Activated naive CD8-positive, alpha-beta T cell treated with anti-CD3 and anti-CD28 coated beads for 36 hours (primary cell): ENCODE results near the gene PKIB. TPM values are rescaled to one million over a fixed set of nuclear protein-coding genes. Genes with fewer than 3 reads are reported as not detected.
"Not testable (repeated sequence)": the region's sequence is repeated elsewhere in the genome, so short reads cannot be mapped to it uniquely, and the experiment has no call there.

Experiments
- DNase-seq: peaks from one replicate; pipeline ENCODE4 v3.0.0; 2021
- H3K27ac Mint-ChIP-seq: one replicate; pipeline ENCODE4 v1.8.0; 2022; ENCODE audit warnings: mild to moderate bottlenecking, moderate library complexity, mixed read lengths
- H3K27me3 Mint-ChIP-seq: one replicate; pipeline ENCODE4 v1.8.0; 2022; ENCODE audit warnings: mild to moderate bottlenecking, mixed read lengths
- H3K36me3 Mint-ChIP-seq: one replicate; pipeline ENCODE4 v1.8.0; 2021; ENCODE audit warnings: mild to moderate bottlenecking, mixed read lengths
- H3K4me1 Mint-ChIP-seq: one replicate; pipeline ENCODE4 v1.8.0; 2021; ENCODE audit warnings: mixed read lengths
- H3K4me3 Mint-ChIP-seq: one replicate; pipeline ENCODE4 v1.8.0; 2022; ENCODE audit warnings: mild to moderate bottlenecking, moderate library complexity, mixed read lengths
- H3K9me3 Mint-ChIP-seq: one replicate; pipeline ENCODE4 v1.8.0; 2022; ENCODE audit warnings: mixed read lengths
- total RNA-seq, 2 experiments: library from RNA; stranded (reverse); gene quantifications; one replicate each; pipeline ENCODE4 v1.2.3, GENCODE V29; 2021

PKIB gene
- under 1 TPM; 0.52 to 0.62 TPM for total RNA-seq

DNA sequence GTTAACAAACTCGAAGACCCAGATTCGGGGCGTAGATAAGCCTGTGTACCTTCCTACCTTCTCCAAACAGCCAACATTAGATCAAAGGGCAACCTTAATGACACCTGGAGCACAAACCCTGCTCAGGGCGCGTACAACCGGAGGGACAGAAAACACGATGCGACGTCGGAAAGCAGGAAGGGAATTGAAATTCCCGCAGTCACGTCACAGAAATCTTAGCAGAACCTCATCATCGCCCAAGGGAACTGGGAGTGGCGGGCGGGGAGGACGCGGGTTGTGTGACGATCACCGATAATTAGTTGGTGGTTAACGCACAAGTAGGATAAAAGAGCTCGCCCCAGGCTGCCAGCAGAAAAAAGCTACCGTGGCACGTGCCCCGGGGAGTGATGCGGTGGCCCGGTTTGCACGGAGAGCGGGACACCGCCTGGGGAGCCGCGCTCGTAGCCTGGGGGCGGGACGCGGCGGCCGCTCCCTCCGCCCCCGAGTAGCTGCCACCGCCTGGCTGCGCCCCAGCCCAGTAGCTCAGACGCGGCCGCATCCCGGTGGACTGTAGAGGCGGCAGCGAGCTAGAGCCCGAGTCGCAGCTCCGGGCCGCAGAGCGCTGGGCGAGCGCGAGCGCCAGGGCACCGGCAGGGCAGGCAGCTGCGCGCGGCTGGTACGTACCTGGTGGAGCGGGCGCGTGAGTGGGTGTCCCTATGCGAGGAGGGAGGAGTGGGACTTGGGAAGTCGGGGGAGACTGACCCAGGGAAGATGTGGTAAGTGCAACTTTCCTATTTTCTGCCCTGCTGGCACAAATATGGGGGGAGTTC lies at the start of gene PKIB:
TSS of gene PKIB (plus strand) at position 525 of the 809 bp plus-strand sequence. CDS start 107,390 bp downstream, outside the sequence.
- Mint-ChIP-seq H3K9me3 (no peaks in the 10 kb centered on the region), H3K27me3 (peaks cover 39% of the 10 kb centered on the region), H3K4me3 (peak within 1 kb of the TSS; percentile 80), H3K27ac (no peak within 1 kb of the TSS), H3K4me1 (peaks cover 17% of the 10 kb centered on the region), H3K36me3 (no peaks in the 10 kb centered on the region)
- peak; percentile 72 for DNase-seq

DNA sequence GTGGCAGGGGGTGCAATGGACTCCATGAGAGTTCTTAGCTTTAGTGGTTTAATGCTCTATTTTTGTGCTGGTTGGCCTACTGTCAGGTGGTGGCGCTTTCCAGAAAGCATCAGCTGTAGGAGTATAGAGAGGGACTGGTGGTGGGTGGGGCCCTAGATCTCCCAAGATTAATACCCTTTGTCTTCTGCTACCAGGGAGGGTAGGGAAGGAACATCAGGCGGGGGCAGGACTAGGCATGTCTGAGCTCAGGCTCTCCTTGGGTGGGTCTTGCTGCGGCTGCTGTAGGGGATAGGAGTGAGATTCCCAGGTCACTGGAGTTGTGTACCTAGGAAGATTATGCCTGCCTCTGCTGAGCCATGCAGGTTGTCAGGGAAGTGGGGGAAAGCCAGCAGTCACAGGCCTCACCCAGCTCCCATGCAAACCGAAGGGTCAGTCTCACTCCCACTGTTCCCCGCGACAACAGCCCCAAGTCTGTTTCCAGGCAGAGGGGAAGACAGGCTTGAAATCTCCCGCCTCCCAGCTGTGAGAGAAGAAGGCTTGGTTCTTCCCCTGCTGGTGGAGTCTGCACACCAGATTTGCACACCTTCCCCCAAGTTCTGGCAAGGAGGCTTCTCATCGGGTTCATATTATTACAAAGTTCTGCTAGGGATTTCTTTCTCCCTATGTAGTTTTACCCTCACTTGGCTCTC lies 46.7 kb upstream of the PKIB start:
- Mint-ChIP-seq H3K4me1 (no peaks in the 10 kb centered on the region), H3K36me3 (no peaks in the 10 kb centered on the region), H3K27ac (no peak overlapping the region), H3K9me3 (peaks cover 14% of the 10 kb centered on the region), H3K4me3 (no peak overlapping the region), H3K27me3 (peaks cover 3% of the 10 kb centered on the region)
- DNase-seq: no peak

DNA sequence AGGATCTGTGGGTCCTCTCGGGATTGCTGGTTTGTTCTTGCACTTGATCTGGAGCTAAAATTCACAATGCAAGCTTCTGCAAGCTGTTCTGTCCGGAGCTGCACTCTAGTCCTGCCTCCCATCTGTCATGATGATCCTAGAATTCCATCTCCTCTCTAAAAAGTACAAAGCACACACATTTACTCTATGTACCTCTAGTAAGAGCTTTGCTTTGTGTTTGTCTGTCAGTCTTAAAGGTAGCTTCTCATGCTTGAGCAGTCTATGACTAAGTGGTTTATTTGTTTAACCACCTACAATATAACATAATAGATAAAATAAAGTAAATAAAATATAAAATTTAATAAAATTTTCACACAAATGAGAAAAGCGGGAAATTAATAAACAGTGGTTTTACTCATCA lies 46.0 kb upstream of the PKIB start:
- Mint-ChIP-seq H3K36me3 (no peaks in the 10 kb centered on the region), H3K4me1 (no peaks in the 10 kb centered on the region), H3K9me3 (peaks cover 11% of the 10 kb centered on the region), H3K4me3 (no peak overlapping the region), H3K27me3 (peaks cover 3% of the 10 kb centered on the region), H3K27ac (no peak overlapping the region)
- no peak for DNase-seq

- Mint-ChIP-seq H3K9me3 (peaks cover 9% of the 10 kb centered on the region), H3K27ac (no peak overlapping the region), H3K4me1 (no peaks in the 10 kb centered on the region), H3K27me3 (peaks cover 3% of the 10 kb centered on the region), H3K36me3 (no peaks in the 10 kb centered on the region), H3K4me3 (no peak overlapping the region)
- DNase-seq: no peak
Observed at GRCh38 chr6:122565708-122566107, 44.5 kb upstream of the PKIB start.

DNA sequence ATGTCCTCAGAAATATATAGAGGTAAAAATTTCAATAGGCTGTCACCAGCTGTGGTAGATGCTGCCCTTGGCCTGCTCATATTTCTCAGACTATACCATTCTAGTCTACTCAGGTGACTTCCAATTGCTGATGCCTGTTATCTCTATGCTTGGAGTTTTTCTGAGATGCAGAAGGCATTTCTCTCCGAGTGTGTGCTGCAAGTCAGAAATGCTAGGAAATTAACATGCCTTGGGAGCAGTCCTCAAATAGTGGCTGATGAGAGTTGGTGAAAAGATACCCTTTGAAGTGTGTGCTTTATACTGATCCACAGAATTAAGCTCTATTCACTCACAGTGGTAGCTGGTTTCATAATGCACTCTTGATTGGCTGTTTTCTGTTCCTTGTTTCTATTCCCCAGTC lies 43.2 kb upstream of the PKIB start:
- H3K4me3 Mint-ChIP-seq: no peak overlapping the region
- DNase-seq: no peak
- H3K4me1 Mint-ChIP-seq: peaks cover 5% of the 10 kb centered on the region
- H3K9me3 Mint-ChIP-seq: peaks cover 7% of the 10 kb centered on the region
- H3K27me3 Mint-ChIP-seq: peaks cover 3% of the 10 kb centered on the region
- no peaks in the 10 kb centered on the region for H3K36me3 Mint-ChIP-seq
- H3K27ac Mint-ChIP-seq: no peak overlapping the region

DNA sequence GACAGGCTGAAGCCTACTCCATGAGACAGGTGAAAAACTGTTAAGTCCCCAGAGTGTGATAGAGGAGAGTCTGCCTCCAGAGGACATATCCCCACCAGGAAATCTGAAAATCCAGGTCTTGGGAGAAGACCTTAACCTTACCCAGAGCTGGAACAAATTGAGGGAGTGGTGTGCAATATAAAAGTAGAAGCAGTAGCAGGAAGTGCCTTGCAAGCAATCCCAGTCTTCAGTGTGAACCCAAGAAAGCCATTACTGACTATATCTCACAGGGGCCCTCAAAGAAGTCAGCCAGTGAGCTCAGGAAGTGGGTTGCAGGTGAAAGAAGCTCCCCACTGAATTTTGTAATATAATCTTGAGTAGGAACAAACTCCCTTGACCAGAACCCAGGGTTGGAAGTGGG lies 41.9 kb upstream of the PKIB start:
- H3K36me3 Mint-ChIP-seq: no peaks in the 10 kb centered on the region
- H3K27ac Mint-ChIP-seq: no peak overlapping the region
- no peak overlapping the region for H3K4me3 Mint-ChIP-seq
- H3K4me1 Mint-ChIP-seq: peaks cover 5% of the 10 kb centered on the region
- H3K9me3 Mint-ChIP-seq: peaks cover 2% of the 10 kb centered on the region
- H3K27me3 Mint-ChIP-seq: peaks cover 3% of the 10 kb centered on the region
- no peak for DNase-seq

DNA sequence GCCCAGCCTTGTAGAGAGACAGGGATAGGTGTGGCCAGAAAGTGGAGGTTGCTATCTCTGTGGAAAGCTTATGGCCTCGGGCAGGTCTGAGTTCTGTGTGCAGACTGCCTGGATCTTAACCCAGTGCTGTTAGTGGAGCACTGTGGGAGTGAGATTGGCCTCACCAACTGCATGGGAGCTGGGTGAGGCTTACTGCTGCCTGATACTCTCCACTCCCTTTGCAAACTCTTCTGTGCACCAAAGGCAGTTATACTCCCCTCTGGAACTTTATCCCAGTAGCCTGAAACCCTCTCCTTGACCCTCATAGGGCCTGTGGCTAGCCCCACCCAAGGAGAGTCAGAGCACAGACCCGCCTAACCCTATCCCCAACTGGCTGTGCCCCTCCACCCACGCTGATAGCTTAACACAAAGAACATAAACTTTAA lies 41.4 kb upstream of the PKIB start:
- no peak overlapping the region for H3K27ac Mint-ChIP-seq
- no peak overlapping the region for H3K4me3 Mint-ChIP-seq
- no peaks in the 10 kb centered on the region for H3K36me3 Mint-ChIP-seq
- peaks cover 5% of the 10 kb centered on the region for H3K4me1 Mint-ChIP-seq
- H3K27me3 Mint-ChIP-seq: peaks cover 3% of the 10 kb centered on the region
- no peak for DNase-seq
- peaks cover 3% of the 10 kb centered on the region for H3K9me3 Mint-ChIP-seq

GRCh38 chr6:122569230-122569771 lies 40.9 kb upstream of the PKIB start:
- Mint-ChIP-seq H3K4me1 (peaks cover 5% of the 10 kb centered on the region), H3K27ac (no peak overlapping the region), H3K9me3 (peaks cover 7% of the 10 kb centered on the region), H3K27me3 (peaks cover 3% of the 10 kb centered on the region), H3K4me3 (no peak overlapping the region), H3K36me3 (no peaks in the 10 kb centered on the region)
- DNase-seq: no peak

GRCh38 chr6:122571888-122572287 lies 38.3 kb upstream of the PKIB start:
- peaks cover 5% of the 10 kb centered on the region for H3K4me1 Mint-ChIP-seq
- peaks cover 23% of the 10 kb centered on the region for H3K9me3 Mint-ChIP-seq
- DNase-seq: no peak
- no peak overlapping the region for H3K27ac Mint-ChIP-seq
- no peaks in the 10 kb centered on the region for H3K36me3 Mint-ChIP-seq
- no peak overlapping the region for H3K4me3 Mint-ChIP-seq
- peaks cover 3% of the 10 kb centered on the region for H3K27me3 Mint-ChIP-seq

DNA sequence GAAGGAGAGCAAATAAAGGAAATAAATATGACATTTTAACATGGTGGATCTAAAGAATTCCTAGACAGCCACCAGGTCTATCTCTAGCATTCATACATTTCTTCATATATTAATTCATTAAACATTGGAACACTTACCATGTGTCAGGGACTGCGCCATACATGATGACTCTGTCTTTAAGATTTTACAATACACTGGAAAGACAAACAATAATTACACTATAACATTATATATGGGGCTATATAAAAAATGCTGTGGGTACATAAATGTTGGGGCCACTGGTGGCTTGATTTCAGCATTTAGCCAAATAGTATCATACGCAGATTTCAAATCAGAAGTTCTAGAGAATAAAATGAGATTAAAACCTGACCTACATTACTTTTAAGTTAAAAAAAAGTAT lies 33.3 kb upstream of the PKIB start:
- peaks cover 5% of the 10 kb centered on the region for H3K4me1 Mint-ChIP-seq
- H3K4me3 Mint-ChIP-seq: no peak overlapping the region
- no peak overlapping the region for H3K27ac Mint-ChIP-seq
- H3K36me3 Mint-ChIP-seq: peaks cover 4% of the 10 kb centered on the region
- H3K9me3 Mint-ChIP-seq: peaks cover 31% of the 10 kb centered on the region
- DNase-seq: no peak
- H3K27me3 Mint-ChIP-seq: peaks cover 4% of the 10 kb centered on the region

- Mint-ChIP-seq H3K27ac (no peak overlapping the region), H3K36me3 (peaks cover 4% of the 10 kb centered on the region), H3K9me3 (peaks cover 28% of the 10 kb centered on the region), H3K4me1 (peaks cover 3% of the 10 kb centered on the region), H3K4me3 (no peak overlapping the region), H3K27me3 (peaks cover 4% of the 10 kb centered on the region)
- DNase-seq: no peak
Observed at GRCh38 chr6:122578961-122579360, 31.2 kb upstream of the PKIB start.

DNA sequence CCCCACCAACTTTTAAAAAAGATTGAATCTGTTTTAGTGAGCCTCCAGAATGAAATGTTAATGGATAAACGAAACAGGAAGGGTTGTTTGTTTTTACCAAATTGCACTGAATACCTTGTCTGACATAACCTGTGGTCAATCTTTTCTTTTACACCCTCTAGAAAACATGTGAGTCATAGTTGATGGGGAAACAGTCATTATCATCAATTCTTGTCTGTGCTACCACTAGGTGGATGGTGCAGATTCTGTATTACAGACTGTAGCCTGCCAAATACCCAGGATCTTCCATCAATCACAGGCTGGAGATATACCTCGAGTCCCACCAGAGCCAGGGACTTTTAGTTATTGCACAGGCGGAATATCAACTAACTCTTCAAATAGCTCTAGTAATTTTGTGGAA lies 29.5 kb upstream of the PKIB start:
- H3K36me3 Mint-ChIP-seq: peaks cover 4% of the 10 kb centered on the region
- no peak overlapping the region for H3K4me3 Mint-ChIP-seq
- H3K27me3 Mint-ChIP-seq: peaks cover 4% of the 10 kb centered on the region
- H3K4me1 Mint-ChIP-seq: peaks cover 3% of the 10 kb centered on the region
- no peak for DNase-seq
- peaks cover 11% of the 10 kb centered on the region for H3K9me3 Mint-ChIP-seq
- H3K27ac Mint-ChIP-seq: no peak overlapping the region

- Mint-ChIP-seq H3K4me1 (no peaks in the 10 kb centered on the region), H3K9me3 (no peaks in the 10 kb centered on the region), H3K27me3 (no peaks in the 10 kb centered on the region), H3K4me3 (no peak overlapping the region), H3K27ac (no peak overlapping the region), H3K36me3 (no peaks in the 10 kb centered on the region)
- no peak for DNase-seq
Observed at GRCh38 chr6:122589115-122589514, 21.1 kb upstream of the PKIB start.

DNA sequence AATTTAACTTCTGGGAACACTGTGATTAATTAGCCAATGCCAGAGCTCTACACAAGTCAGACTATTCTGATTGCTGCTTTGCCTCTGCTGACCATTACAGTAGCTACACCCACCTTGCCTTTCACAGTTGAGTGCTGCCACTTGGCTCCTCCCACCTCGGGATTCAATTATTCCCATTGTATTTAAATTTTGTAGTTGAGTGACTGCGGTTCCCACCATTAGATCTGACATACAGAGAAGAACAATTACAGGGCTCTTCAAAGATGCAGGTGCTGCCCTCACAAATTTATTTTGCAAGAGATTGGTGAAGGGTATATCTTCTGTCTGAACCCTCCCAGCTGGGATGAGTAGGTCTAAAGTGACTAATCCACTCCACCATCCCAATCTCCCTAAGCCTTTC lies 11.9 kb upstream of the PKIB start:
- H3K27ac Mint-ChIP-seq, H3K4me3 Mint-ChIP-seq, H3K36me3 Mint-ChIP-seq, H3K27me3 Mint-ChIP-seq, DNase-seq, H3K9me3 Mint-ChIP-seq, H3K4me1 Mint-ChIP-seq: not testable (repeated sequence)

DNA sequence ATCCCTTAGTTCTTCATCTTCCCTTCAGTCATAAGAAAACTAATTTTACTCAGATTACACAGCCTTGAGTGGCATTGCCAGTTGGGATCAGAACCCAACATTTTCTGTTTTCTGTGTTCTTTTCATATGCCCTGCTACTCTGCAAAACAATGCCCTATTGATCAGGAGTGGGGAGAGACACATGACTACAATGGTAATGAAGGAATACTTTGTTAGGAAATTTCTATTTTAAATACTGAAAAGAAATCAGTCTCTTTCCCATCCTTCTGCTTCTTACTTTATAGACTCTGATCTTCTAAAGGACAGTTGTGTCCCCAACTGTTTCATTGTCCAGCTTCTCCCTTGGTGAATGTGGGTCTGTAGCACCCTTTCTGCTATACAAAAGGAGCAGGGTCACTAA lies 5.5 kb upstream of the PKIB start:
- peaks cover 4% of the 10 kb centered on the region for H3K4me1 Mint-ChIP-seq
- H3K27ac Mint-ChIP-seq: no peak overlapping the region
- no peak overlapping the region for H3K4me3 Mint-ChIP-seq
- no peaks in the 10 kb centered on the region for H3K36me3 Mint-ChIP-seq
- H3K27me3 Mint-ChIP-seq: peaks cover 8% of the 10 kb centered on the region
- H3K9me3 Mint-ChIP-seq: no peaks in the 10 kb centered on the region
- DNase-seq: no peak
